Left colon (tissue), 2 donors: ENCODE measurements around the gene TOM1L2. TPM values are rescaled to one million over a fixed set of nuclear protein-coding genes. Genes with fewer than 3 reads are reported as not detected.
"Not testable (repeated sequence)": the region's sequence is repeated elsewhere in the genome, so short reads cannot be mapped to it uniquely, and the experiment has no call there.

Experiments used
- ATAC-seq: fragments of 200-7000 bp; cut with Tn5 transposase; one replicate; pipeline ENCODE4 v1.9.1; 2020; ENCODE audit warnings: mild to moderate bottlenecking, moderate library complexity
- DNase-seq, 2 donors: peaks; one replicate each; pipeline ENCODE4 v3.0.0-alpha.2; 2020
- intact Hi-C, 2 donors: fragments of 100-400 bp; cut with DNase I in 1 of 2; cut with micrococcal nuclease in 1 of 2; formaldehyde crosslinking; loops; one replicate each; pipeline versions ENCODE4 v1.11.2 to v1.14.0; 2022; cut with DNase I, micrococcal nuclease
- total RNA-seq, 2 donors: library from RNA; stranded (reverse); fragmentation: NEBNext Ultra II Directional; extraction: Animal tissue kit (Norgen Biotek cat#: 25700); gene quantifications; one replicate each; pipeline ENCODE4 v1.2.1, GENCODE V29; 2021
- donor health status: DM: no; HTN: no; CAD: no.
- donor health status: DM: yes; HTN: yes; CAD: no.

TOM1L2 gene
- total RNA-seq, 2 donors from 2014 or later: 55.5 to 72.9 TPM

DNA sequence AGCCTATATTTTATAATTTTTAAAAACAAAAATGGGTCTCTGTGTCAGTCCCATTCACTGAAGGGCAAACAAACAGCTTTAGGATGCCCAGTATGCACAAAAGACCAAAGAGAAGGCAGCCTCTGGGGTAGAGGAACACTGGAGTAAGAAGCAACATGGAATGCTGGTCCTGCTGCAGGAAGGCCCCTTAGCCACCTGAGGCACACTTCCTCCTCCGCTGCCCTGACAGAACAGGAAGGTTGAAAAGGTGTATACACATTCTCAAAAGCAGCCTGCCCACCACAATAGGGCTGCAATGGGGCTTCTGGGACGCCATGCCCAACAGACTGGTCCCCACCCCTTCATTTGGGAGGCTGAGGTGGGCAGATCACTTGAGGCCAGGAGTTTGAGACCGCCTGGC, 19.5 kb downstream of the TOM1L2 start:
- intact Hi-C loops: no loop called here
- ATAC-seq (no peak), DNase-seq (no peak)

DNA sequence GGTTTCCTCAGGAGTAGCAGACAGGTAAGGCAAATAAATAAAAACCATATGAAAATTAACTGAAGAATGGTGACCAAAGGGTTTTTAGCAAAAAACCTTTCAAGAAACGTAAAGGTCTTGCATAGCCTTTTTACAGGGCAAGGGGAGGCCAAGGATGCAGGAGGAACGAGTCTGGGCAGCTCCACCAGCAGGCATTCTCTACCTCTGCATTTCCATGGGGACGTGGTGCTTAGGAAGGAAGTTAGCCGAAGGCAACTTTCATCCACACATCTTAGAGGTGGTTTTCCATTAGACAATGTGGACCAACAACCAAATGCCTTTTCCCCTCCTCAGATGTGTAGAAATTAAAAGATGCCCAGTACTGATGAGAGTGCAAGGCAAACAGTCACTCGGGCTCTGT, 20.7 kb downstream of the TOM1L2 start:
- ATAC-seq (no peak), DNase-seq (no peak)
- intact Hi-C loops: no loop called here

GRCh38 chr17:17950806-17951205, 21.4 kb downstream of the TOM1L2 start:
- ATAC-seq (peak; percentile 45), DNase-seq (no peak)
- intact Hi-C loops: no loop called here

DNA sequence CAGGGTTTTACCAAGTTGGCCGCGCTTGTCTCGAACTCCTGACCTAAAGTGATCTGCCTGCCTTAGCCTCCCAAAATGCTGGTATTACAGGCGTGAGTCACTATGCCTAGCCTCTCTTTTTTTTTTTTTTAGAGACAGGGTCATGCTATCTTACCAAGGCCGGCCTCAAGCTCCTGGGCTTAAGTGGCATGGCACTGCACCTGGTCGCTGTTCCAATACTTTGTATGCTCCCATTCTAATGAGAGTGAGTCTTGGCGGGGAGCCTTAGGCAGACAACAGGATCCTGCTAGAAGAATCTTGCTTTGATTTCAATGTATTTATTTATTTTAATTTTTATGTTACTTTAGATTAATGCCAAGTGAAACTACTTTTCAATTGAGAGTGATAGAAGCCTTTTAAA, 21.9 kb downstream of the TOM1L2 start:
- DNase-seq: no peak
- intact Hi-C loops: no loop called here
- no peak for ATAC-seq

DNA sequence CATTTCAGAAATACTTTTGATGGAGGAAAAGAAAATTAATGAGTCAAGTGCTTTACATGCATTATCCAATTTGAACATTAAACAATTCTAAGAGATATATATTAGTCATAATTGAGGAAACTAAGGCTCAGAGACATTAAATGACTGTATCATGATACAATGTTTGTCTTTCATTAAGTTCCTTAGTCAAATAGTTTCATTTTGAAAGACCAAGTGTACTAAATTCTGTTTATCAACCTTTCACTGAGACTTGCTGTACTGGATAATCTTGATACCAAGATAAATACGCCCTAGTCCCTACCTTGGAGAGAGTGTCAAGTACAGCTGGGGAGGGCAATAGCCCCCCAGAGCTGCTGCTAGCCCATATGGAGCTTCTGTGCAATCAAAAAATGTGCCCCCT, 24.2 kb downstream of the TOM1L2 start:
- DNase-seq: no peak
- no peak for ATAC-seq
- intact Hi-C loops: no loop called here

DNA sequence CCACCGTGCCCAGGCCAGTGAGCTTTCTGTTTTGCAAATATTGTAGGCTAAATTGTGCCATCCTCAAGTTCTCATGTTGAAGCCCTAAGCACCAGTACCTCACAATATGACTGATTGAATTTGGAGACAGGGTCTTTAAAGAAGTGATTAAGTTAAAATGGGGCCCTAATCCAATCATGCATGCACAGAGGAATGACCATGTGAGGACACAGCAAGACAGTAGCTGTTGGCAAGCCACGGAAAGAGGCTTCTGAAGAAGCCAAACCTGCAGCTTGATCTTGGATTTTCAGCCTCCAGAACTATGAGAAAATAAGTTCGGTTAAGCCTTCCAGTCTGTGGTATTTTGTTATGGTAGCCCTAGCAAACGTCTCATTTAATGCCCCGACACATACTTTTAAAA, 24.9 kb downstream of the TOM1L2 start:
- ATAC-seq: no peak

DNA sequence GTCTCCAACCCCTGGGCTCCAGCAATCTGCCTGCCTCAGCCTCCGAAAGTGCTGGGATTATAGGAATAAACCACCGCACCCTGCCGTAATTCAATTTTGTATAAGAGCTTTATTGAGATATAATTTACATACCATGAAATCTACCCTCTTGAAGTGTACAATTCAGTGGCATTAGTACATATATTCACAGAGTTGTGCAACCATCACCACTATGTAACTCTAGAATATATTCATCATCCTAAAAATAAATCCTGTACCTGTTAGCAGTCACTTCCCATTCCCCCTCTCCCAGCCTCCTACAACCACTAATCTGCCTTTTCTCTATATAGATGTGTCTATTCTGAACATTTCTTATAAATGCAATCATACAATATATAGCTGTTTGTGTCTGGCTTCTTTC, 26.1 kb downstream of the TOM1L2 start:
- intact Hi-C loops: no loop called here
- no peak for ATAC-seq
- DNase-seq: no peak

More for the DNA sequence above, 24.9 kb downstream of the TOM1L2 start:
- intact Hi-C loops: no loop called here
- no peak for DNase-seq

DNA sequence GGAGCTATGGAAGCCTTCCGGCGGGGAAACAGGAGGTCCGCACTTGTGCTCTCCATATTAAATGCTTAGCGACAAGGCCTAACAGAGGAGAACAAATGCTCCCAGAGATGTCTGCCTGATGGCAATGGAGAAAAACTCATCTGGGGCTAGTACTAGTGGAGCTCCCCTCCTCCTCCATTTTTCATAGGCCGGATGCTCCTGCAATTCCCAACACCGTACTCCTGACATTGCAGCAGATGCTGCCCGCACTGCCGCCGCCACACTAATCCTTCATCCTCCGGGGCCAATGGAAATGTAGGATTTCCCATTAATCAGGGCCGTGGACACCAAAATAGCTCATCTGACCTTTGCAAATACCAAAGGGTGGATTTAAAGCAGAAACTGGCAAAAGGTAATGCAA, 27.5 kb downstream of the TOM1L2 start:
- intact Hi-C loops: no loop called here
- ATAC-seq (no peak), DNase-seq (no peak)

GRCh38 chr17:17944242-17944641, 28.0 kb downstream of the TOM1L2 start:
- DNase-seq (no peak), ATAC-seq (no peak)
- intact Hi-C loops: no loop called here

- ATAC-seq (no peak), DNase-seq (no peak)
- intact Hi-C loops: no loop called here
These were observed 28.8 kb downstream of the TOM1L2 start for GRCh38 chr17:17943281-17943984.

DNA sequence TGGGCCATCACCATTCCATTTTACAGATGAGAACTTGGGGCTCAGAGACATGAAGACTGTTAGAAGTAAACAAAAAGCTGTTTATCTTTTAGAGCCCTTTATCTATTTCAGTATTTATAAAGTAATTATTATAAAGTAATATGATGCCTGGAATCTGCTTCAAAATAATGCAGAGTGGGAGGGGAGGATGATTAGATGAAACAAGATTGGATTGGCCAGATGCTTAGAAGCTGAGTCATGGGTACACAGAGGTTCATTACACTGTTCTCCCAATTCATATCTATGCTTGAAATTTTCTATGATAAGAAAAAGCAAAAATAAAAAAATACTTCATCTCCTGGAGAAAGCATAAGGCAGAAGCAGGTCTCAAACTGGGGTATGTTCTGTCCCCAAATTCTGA, 29.4 kb downstream of the TOM1L2 start:
- no peak for ATAC-seq
- no peak for DNase-seq

DNA sequence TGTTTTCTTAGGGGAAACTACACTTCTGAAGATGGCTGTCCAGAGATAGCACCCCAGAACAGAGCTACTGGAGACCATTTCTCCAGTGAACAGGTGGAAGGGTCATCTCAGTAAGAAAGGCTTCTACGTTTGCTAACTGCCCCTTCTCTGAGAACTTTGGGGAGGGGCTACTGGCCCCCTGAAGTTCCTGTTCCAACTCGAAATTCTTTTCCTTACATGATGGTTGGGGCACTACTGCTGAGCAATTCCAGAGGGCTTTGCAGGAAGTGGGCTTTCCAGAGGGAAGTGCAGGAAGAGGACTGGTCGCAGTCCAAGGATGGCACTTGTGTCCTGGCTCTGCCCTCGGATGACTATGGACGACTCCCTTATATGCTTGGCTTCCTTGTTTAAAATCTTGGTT, 31.2 kb downstream of the TOM1L2 start:
- ATAC-seq: no peak
- intact Hi-C loops: no loop called here
- no peak for DNase-seq

More for the DNA sequence above, 29.4 kb downstream of the TOM1L2 start:
- intact Hi-C loops: no loop called here

GRCh38 chr17:17940441-17940911, 31.7 kb downstream of the TOM1L2 start:
- DNase-seq (no peak), ATAC-seq (no peak)
- intact Hi-C loops: no loop called here

GRCh38 chr17:17939941-17940340, 32.3 kb downstream of the TOM1L2 start:
- intact Hi-C loops, ATAC-seq, DNase-seq: not testable (repeated sequence)

DNA sequence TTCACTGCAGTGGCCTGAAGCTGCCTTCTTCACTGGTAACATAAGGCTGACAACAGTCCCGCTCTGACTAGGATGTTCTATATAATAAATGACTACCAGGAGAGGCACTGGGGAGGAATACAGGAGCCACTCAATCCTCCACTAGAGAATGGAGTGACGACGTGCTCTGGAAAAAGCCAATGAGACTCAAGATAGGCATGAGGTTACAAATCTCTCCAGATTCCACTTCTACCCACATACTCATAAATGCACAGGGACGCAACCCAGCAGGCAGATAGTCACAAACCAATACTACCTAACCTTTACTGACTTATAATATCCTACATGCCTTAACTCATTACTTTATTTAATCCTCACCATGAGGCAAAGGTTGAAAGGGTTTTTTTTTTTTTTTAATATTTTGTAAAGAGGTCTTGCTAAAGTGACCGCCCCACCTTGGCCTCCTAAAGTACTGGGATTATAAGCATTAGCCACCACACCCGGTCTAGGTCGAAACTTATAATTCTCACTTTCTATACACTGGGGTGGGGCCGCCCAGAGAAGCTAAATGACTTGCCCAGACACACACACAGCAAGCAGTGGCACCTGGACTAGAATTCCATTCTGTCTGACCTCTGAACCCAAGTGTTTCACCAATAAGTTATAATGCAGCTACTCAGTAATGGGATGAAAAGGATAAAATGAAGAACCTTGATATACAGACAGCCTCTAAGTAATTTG, 33.7 kb downstream of the TOM1L2 start:
- DNase-seq: peak; percentile 49 to 61
- ATAC-seq: peak; percentile 65
- intact Hi-C loops: no loop called here

GRCh38 chr17:17937958-17938357, 34.2 kb downstream of the TOM1L2 start:
- ATAC-seq: no peak
- DNase-seq: no peak
- intact Hi-C loops: no loop called here

DNA sequence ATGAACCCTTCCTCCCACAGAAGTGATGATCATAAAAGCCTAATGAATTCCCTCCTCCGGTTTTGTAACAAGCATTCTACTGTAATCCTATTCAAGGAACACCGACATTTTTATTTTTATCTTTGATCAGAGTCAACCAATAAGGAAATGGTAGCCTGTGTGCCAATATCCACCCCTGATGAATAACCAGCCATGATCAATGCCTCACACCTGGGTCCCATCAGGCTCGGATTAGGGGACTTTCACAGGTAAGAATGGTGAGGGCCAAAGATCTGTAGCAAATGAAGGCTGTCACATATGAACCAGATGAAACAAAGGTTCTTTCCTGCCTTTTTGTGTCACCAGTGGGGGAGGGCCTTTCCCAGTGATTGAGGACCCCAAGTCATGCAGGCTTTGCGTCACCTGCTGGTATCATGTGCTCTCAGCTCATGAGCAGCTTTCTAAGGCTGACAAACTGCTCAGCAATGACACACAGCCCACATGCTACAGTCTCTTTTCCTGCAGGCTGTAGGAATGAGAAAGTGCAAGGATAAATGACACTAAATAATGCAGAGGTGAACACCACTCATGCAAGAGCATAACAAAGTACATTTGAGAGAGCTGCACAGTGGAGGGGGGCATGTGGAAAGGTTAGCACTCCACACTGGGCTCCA, 34.9 kb downstream of the TOM1L2 start:
- no peak for DNase-seq
- intact Hi-C loops: no loop called here
- peak; percentile 3 for ATAC-seq

GRCh38 chr17:17935321-17936271, 36.6 kb downstream of the TOM1L2 start:
- peak; percentile 83 for ATAC-seq
- DNase-seq: peak; percentile 34 to 66
- intact Hi-C loops: no loop called here

DNA sequence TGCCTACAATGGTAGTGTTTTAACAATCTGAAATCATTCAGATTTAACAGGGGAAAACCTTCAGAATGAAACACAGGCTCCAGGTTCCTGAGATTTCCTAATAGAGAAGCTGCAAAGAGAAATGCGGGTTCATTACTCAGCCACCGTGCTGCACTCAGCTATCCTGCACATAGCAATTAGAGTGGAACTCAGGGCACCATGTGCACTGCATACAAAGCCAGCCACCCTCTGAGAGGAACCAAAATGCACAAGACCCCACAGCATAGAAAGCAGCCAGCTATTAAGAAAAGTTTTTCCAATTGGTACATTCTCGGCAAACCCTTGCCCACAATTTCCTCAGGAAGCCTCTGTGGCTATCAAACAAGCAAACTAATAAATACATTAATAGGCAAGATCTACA, 37.4 kb downstream of the TOM1L2 start:
- no peak for ATAC-seq
- intact Hi-C loops: no loop called here
- DNase-seq: no peak
